ENCODE data around the gene IDH3A. TPM values are rescaled to one million over a fixed set of nuclear protein-coding genes. Genes with fewer than 3 reads are reported as not detected.

IDH3A gene
- total and polyA plus RNA-seq, 4 donors = 47.1 to 104 (median 96.2) TPM

Other genes with a start within 250 kb of the IDH3A start
- 10 to 100 TPM; 29.2 to 41.7 TPM for gene TBC1D2B, start 71.7 kb upstream of the IDH3A start, total RNA-seq
- gene TBC1D2B, start 71.7 kb upstream of the IDH3A start, polyA plus RNA-seq (ENCODE audit: insufficient read length in 2 of 2) = 10 to 100 TPM; 21.0 to 26.0 TPM
- gene SH2D7, start 56.8 kb upstream of the IDH3A start, total RNA-seq = not detected
- 1 to 10 TPM in 1 of 2 donors, under 1 TPM in 1; 0.92 to 1.9 TPM for gene SH2D7, start 56.8 kb upstream of the IDH3A start, polyA plus RNA-seq (ENCODE audit: insufficient read length in 2 of 2)
- gene CIB2, start 17.9 kb upstream of the IDH3A start, total RNA-seq = 10 to 100 TPM; 18.2 to 18.4 TPM
- gene CIB2, start 17.9 kb upstream of the IDH3A start, polyA plus RNA-seq (ENCODE audit: insufficient read length in 2 of 2) = 10 to 100 TPM; 74.6 to 81.4 TPM
- gene ACSBG1, start 85.2 kb downstream of the IDH3A start, total RNA-seq = 10 to 100 TPM; 11.6 to 43.3 TPM
- gene ACSBG1, start 85.2 kb downstream of the IDH3A start, polyA plus RNA-seq (ENCODE audit: insufficient read length in 2 of 2) = 10 to 100 TPM; 43.0 to 44.2 TPM
- gene DNAJA4, start 115.2 kb downstream of the IDH3A start, total RNA-seq = 10 to 100 TPM; 21.7 to 62.1 TPM
- 10 to 100 TPM; 64.2 to 72.7 TPM for gene DNAJA4, start 115.2 kb downstream of the IDH3A start, polyA plus RNA-seq (ENCODE audit: insufficient read length in 2 of 2)
- 10 to 100 TPM; 71.8 to 89.6 TPM for gene SKIC8, start 150.2 kb downstream of the IDH3A start, total RNA-seq
- gene SKIC8, start 150.2 kb downstream of the IDH3A start, polyA plus RNA-seq (ENCODE audit: insufficient read length in 2 of 2) = 100 to 1,000 TPM in 1 of 2 donors, 10 to 100 TPM in 1; 97.9 to 104 TPM
- gene CRABP1, start 191.0 kb downstream of the IDH3A start, total RNA-seq = 1,000 to 10,000 TPM in 1 of 2 donors, 100 to 1,000 TPM in 1; 113 to 1,461 TPM
- gene CRABP1, start 191.0 kb downstream of the IDH3A start, polyA plus RNA-seq (ENCODE audit: insufficient read length in 2 of 2) = 100 to 1,000 TPM; 326 to 539 TPM